ENCODE data around the gene IQGAP1. TPM values are rescaled to one million over a fixed set of nuclear protein-coding genes. Genes with fewer than 3 reads are reported as not detected.

IQGAP1 gene
- total and polyA plus RNA-seq, 2 of the 13 experiments (the other 11 are each of a cell fraction or from before 2014, with no cell fraction given): 29.5 to 37.9 TPM

DNA sequence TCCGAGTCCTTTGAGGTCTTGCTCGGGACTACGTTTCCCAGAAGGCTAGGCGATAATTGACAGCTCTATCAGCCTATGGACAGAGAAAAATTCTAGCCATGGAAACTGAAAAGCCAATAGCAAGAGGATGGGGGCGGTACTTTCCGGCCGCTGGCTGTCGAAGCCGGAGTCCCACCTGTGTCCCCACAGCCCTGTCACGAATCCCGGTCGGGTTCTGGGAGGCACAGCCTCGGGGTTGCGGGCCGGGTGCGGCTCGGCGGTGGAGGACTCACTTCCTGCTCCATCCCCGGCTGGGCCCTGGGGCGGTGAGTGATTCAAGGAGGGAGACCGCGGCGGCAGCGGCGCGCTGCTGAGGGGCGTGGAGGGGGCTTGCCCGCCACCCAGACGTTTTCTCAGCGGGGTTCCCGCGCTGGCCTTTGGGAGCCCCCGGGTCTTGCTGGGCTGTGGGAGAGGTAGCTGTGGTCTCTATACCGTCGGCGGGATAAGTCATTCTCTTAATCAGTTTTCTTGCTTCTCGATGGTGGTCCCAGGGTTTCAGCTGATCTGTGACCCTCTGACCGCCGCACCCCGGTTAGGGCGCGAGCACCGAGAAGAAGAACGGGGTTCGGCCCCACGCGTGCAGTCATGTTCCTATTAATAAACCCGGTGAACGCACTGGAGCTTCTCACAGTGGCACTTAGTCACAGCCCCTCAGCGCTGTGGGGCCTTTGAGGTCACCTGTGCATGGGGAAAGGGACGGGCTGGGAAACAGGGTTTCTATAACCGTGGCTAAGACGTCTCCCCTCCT, 35.7 kb upstream of the IQGAP1 start, which contains the start of gene ZNF774 (continued):
- TF ChIP-seq, protein P1, sequence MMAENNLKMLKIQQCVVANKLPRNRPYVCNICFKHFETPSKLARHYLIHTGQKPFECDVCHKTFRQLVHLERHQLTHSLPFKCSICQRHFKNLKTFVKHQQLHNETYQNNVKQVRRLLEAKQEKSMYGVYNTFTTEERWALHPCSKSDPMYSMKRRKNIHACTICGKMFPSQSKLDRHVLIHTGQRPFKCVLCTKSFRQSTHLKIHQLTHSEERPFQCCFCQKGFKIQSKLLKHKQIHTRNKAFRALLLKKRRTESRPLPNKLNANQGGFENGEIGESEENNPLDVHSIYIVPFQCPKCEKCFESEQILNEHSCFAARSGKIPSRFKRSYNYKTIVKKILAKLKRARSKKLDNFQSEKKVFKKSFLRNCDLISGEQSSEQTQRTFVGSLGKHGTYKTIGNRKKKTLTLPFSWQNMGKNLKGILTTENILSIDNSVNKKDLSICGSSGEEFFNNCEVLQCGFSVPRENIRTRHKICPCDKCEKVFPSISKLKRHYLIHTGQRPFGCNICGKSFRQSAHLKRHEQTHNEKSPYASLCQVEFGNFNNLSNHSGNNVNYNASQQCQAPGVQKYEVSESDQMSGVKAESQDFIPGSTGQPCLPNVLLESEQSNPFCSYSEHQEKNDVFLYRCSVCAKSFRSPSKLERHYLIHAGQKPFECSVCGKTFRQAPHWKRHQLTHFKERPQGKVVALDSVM (CRISPR knock-in tag; IDR thresholded peaks at IDR 0.05): no peak; the same call in 1 of the 2 replicates
- TF ChIP-seq SRSF9 (IDR thresholded peaks at IDR 0.05; ENCODE audit: borderline replicate concordance, insufficient read depth, low read depth, low read length, poor library complexity, severe bottlenecking) (no peak), NR2F2 (IDR thresholded peaks at IDR 0.05; ENCODE audit: borderline replicate concordance, low read depth) (no peak), ZNF451 (CRISPR knock-in tag; IDR thresholded peaks at IDR 0.05) (no peak), CBX2 (IDR thresholded peaks at IDR 0.05; ENCODE audit: low read depth, low read length) (no peak), CBX2 (CRISPR knock-in tag; IDR thresholded peaks at IDR 0.05; ENCODE audit: low read depth) (no peak), AGO1 (IDR thresholded peaks at IDR 0.05; ENCODE audit: low read depth, low read length, poor library complexity, severe bottlenecking) (no peak), TAF1 (CRISPR knock-in tag; IDR thresholded peaks at IDR 0.05) (peak; percentile 56; the same call in 1 of the 2 replicates), SNAPC2 (CRISPR knock-in tag; IDR thresholded peaks at IDR 0.05) (peak; percentile 42; the same call in 1 of the 2 replicates), ZNF317 (CRISPR knock-in tag; IDR thresholded peaks at IDR 0.05) (no peak), XRCC5 (optimal IDR thresholded peaks at IDR 0.05; ENCODE audit: low read length) (no peak), RXRB (CRISPR knock-in tag; IDR thresholded peaks at IDR 0.05; ENCODE audit: borderline replicate concordance) (no peak), ZNF550 (CRISPR knock-in tag; IDR thresholded peaks at IDR 0.05; ENCODE audit: borderline replicate concordance) (no peak), ZNF296 (CRISPR knock-in tag; conservative IDR thresholded peaks at IDR 0.05) (no peak), ZNF563 (CRISPR knock-in tag; IDR thresholded peaks at IDR 0.05) (no peak), ZNF264 (CRISPR knock-in tag; IDR thresholded peaks at IDR 0.05) (no peak), ZNF577 (CRISPR knock-in tag; IDR thresholded peaks at IDR 0.05; ENCODE audit: borderline replicate concordance, low read depth) (no peak), KAT7 (CRISPR knock-in tag; IDR thresholded peaks at IDR 0.05; ENCODE audit: borderline replicate concordance) (no peak; the same call in 1 of the 2 replicates), FOXP1 (IDR thresholded peaks at IDR 0.05) (no peak), FOXP1 (CRISPR knock-in tag; IDR thresholded peaks at IDR 0.05) (no peak), ZNF143 (CRISPR knock-in tag; IDR thresholded peaks at IDR 0.05) (peak; percentile 97), ZNF768 (CRISPR knock-in tag; IDR thresholded peaks at IDR 0.05) (peak; percentile 70; the same call in 1 of the 2 replicates), ZNF44 (CRISPR knock-in tag; IDR thresholded peaks at IDR 0.05) (no peak; the same call in 1 of the 2 replicates)
- TF ChIP-seq, protein P2, sequence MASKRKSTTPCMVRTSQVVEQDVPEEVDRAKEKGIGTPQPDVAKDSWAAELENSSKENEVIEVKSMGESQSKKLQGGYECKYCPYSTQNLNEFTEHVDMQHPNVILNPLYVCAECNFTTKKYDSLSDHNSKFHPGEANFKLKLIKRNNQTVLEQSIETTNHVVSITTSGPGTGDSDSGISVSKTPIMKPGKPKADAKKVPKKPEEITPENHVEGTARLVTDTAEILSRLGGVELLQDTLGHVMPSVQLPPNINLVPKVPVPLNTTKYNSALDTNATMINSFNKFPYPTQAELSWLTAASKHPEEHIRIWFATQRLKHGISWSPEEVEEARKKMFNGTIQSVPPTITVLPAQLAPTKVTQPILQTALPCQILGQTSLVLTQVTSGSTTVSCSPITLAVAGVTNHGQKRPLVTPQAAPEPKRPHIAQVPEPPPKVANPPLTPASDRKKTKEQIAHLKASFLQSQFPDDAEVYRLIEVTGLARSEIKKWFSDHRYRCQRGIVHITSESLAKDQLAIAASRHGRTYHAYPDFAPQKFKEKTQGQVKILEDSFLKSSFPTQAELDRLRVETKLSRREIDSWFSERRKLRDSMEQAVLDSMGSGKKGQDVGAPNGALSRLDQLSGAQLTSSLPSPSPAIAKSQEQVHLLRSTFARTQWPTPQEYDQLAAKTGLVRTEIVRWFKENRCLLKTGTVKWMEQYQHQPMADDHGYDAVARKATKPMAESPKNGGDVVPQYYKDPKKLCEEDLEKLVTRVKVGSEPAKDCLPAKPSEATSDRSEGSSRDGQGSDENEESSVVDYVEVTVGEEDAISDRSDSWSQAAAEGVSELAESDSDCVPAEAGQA (IDR thresholded peaks at IDR 0.05; ENCODE audit: low read depth): no peak
- TF ChIP-seq, protein P2 (CRISPR knock-in tag; IDR thresholded peaks at IDR 0.05; ENCODE audit: borderline replicate concordance): no peak

Measured in HepG2 (cell line).